SK-N-SH treated with all-trans-retinoic acid at 6 μM for 48 hours (cell line): ENCODE data around the gene RIPOR2.

Experiments used
- ATAC-seq: fragments of 200-7000 bp; cut with Tn5 transposase; 3 replicates; pipeline ENCODE4 v1.9.1; 2020; ENCODE audit warnings: mild to moderate bottlenecking, moderate library complexity
- ARNTL ChIP-seq: fragments of 450-650 bp; formaldehyde crosslinking; IDR thresholded peaks from 2 replicates; pipeline ENCODE4 v1.5.0; 2020; ENCODE audit warnings: low read depth, mild to moderate bottlenecking, moderate library complexity, borderline replicate concordance
- BACH2 ChIP-seq: fragments of 250-450 bp; sonication (Bioruptor Pico); IDR thresholded peaks from 2 replicates; pipeline ENCODE4 v1.9.0; 2021; ENCODE audit warnings: mild to moderate bottlenecking, borderline replicate concordance
- CSDC2 ChIP-seq: fragments of 250-450 bp; sonication (Bioruptor Pico); IDR thresholded peaks from 2 replicates; pipeline ENCODE4 v1.5.0; 2020; ENCODE audit warnings: mild to moderate bottlenecking, moderate library complexity
- GLIS3 ChIP-seq: fragments of 250-450 bp; sonication (Bioruptor Pico); IDR thresholded peaks from 2 replicates; pipeline ENCODE4 v1.5.0; 2020; ENCODE audit warnings: mild to moderate bottlenecking, moderate library complexity
- ISL1 ChIP-seq: fragments of 250-450 bp; sonication (Bioruptor Pico); IDR thresholded peaks from 2 replicates; pipeline ENCODE4 v2.1.2; 2022; ENCODE audit warnings: mild to moderate bottlenecking, moderate library complexity
- OSR1 ChIP-seq: fragments of 250-450 bp; sonication (Bioruptor Pico); IDR thresholded peaks from 2 replicates; pipeline ENCODE4 v1.8.0; 2022; ENCODE audit warnings: moderate library complexity, mild to moderate bottlenecking, inconsistent platforms
- PPARA ChIP-seq: fragments of 250-450 bp; sonication (Bioruptor Pico); IDR thresholded peaks from 2 replicates; pipeline ENCODE4 v1.5.0; 2020; ENCODE audit warnings: mild to moderate bottlenecking, borderline replicate concordance
- RARB ChIP-seq: fragments of 250-450 bp; sonication (Bioruptor Pico); IDR thresholded peaks from 2 replicates; pipeline ENCODE4 v1.8.0; 2021; ENCODE audit warnings: mild to moderate bottlenecking, moderate library complexity
- SNAI2 ChIP-seq: fragments of 250-450 bp; sonication (Bioruptor Pico); IDR thresholded peaks from 2 replicates; pipeline ENCODE4 v1.5.0; 2020; ENCODE audit warnings: mild to moderate bottlenecking, moderate library complexity
- TCF4 ChIP-seq: fragments of 250-450 bp; sonication (Bioruptor Pico); IDR thresholded peaks from 2 replicates; pipeline ENCODE4 v1.8.0; 2021; ENCODE audit warnings: mild to moderate bottlenecking, moderate library complexity, borderline replicate concordance
- TOX ChIP-seq: fragments of 250-450 bp; sonication (Bioruptor Pico); IDR thresholded peaks from 2 replicates; pipeline ENCODE4 v1.8.0; 2021; ENCODE audit warnings: mild to moderate bottlenecking, moderate library complexity, borderline replicate concordance
- ZFP3 ChIP-seq: fragments of 250-450 bp; sonication (Bioruptor Pico); IDR thresholded peaks from 2 replicates; pipeline ENCODE4 v1.5.0; 2020; ENCODE audit warnings: mild to moderate bottlenecking, moderate library complexity
- ZFP30 ChIP-seq: fragments of 450-650 bp; formaldehyde crosslinking; IDR thresholded peaks from 2 replicates; pipeline ENCODE4 v1.5.0; 2022; ENCODE audit warnings: mild to moderate bottlenecking, moderate library complexity
- ZNF565 ChIP-seq: fragments of 450-650 bp; formaldehyde crosslinking; conservative IDR thresholded peaks from 2 replicates; pipeline ENCODE4 v1.5.0; 2020; ENCODE audit warnings: low read depth, mild to moderate bottlenecking, moderate library complexity
- ZNF8 ChIP-seq: fragments of 450-650 bp; formaldehyde crosslinking; IDR thresholded peaks from 2 replicates; pipeline ENCODE4 v1.5.0; 2020; ENCODE audit warnings: mild to moderate bottlenecking, moderate library complexity
- TF ChIP-seq, protein P1 (sequence below): fragments of 250-450 bp; sonication (Bioruptor Pico); IDR thresholded peaks from 2 replicates; pipeline ENCODE4 v1.5.1; 2020; ENCODE audit warnings: low read depth, mild to moderate bottlenecking, moderate library complexity
- TF ChIP-seq, protein P2 (sequence below): fragments of 250-450 bp; sonication (Bioruptor Pico); IDR thresholded peaks from 2 replicates; pipeline ENCODE4 v1.8.0; 2021; ENCODE audit warnings: low read depth, mild to moderate bottlenecking, moderate library complexity, borderline replicate concordance
- TF ChIP-seq, protein P3 (sequence below): fragments of 250-450 bp; sonication (Bioruptor Pico); IDR thresholded peaks from 2 replicates; pipeline ENCODE4 v1.5.1; 2021; ENCODE audit warnings: mild to moderate bottlenecking, moderate library complexity
- TF ChIP-seq, protein P4 (sequence below): fragments of 250-450 bp; sonication (Bioruptor Pico); IDR thresholded peaks from 2 replicates; pipeline ENCODE4 v1.8.0; 2020; ENCODE audit warnings: mild to moderate bottlenecking, moderate library complexity, borderline replicate concordance

Gene RIPOR2

DNA sequence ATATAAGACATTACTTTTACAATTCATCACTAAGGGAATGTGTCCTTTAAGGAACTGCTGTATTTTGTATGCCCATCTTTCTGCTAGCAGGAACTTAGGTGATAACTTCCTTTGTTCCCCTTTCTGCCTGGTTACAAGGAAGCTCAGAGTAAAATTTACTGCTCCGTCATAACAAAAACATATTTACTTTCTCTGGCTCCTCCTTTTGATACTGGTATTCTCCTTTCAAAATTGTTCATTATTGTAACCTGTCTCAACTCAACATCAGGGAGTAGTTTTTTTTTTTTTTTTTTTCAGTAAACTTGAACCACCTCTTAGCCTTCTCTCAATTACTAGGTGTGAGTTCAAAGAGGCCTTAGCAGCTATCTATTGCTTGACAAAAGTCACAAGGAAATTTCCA, 37.1 kb downstream of the RIPOR2 start:
- no peak for ATAC-seq
- TF ChIP-seq RARB (CRISPR knock-in tag), result no peak
- no peak for TF ChIP-seq ZFP30
- no peak for TF ChIP-seq GLIS3 (CRISPR knock-in tag)
- TF ChIP-seq, protein P1, sequence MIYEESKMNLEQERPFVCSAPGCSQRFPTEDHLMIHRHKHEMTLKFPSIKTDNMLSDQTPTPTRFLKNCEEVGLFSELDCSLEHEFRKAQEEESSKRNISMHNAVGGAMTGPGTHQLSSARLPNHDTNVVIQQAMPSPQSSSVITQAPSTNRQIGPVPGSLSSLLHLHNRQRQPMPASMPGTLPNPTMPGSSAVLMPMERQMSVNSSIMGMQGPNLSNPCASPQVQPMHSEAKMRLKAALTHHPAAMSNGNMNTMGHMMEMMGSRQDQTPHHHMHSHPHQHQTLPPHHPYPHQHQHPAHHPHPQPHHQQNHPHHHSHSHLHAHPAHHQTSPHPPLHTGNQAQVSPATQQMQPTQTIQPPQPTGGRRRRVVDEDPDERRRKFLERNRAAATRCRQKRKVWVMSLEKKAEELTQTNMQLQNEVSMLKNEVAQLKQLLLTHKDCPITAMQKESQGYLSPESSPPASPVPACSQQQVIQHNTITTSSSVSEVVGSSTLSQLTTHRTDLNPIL (CRISPR knock-in tag), result no peak
- no peak for TF ChIP-seq ZFP3 (CRISPR knock-in tag)
- TF ChIP-seq TCF4 (CRISPR knock-in tag), result no peak

DNA sequence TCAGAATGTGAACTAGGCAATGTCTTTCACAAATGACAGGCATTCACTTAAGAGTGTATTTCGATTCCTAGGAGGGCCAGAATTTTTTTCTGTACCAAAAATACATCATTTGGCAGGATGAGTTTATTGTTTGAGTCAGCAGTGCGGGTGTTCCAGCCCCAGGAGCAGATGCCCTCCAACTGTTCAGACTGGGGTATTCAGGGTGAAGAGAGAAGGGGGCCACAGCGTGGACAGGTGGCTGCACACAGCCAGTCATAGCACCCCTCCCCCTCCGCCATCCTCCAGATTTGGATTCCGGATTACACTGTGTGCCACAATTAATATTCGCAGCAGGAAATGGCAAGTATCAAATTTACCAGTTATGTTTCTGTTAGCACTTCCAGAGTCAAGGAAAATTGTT, 38.6 kb downstream of the RIPOR2 start:
- TF ChIP-seq OSR1 (CRISPR knock-in tag), result no peak
- no peak for ATAC-seq

DNA sequence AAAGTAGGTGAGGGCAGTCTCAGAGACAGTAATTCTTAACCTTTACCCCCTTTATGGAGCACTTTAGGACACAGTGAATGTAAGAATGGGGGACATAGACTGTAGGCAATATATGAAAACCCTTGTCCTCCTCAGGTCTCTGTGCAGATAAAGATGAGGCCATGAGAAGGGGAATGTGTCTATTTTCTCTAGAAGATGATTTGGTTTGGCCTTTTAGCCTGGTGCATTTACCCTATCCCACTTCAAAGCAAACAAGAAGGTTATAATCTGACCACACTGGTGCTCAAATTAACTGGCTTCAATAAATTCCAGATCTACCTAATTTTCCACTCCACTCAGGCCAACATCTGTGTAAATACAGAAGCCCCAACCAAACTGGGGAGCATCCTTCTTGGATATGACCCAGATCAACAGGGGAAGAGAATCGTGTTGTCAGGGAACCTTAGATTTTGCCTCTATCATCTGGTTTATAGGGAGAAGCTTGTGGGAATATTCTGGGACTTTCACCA, 42.4 kb downstream of the RIPOR2 start:
- TF ChIP-seq ZNF565 (CRISPR knock-in tag), result no peak
- TF ChIP-seq SNAI2 (CRISPR knock-in tag), result no peak
- no peak for TF ChIP-seq ZFP30
- no peak for TF ChIP-seq RARB (CRISPR knock-in tag)
- TF ChIP-seq, protein P2, sequence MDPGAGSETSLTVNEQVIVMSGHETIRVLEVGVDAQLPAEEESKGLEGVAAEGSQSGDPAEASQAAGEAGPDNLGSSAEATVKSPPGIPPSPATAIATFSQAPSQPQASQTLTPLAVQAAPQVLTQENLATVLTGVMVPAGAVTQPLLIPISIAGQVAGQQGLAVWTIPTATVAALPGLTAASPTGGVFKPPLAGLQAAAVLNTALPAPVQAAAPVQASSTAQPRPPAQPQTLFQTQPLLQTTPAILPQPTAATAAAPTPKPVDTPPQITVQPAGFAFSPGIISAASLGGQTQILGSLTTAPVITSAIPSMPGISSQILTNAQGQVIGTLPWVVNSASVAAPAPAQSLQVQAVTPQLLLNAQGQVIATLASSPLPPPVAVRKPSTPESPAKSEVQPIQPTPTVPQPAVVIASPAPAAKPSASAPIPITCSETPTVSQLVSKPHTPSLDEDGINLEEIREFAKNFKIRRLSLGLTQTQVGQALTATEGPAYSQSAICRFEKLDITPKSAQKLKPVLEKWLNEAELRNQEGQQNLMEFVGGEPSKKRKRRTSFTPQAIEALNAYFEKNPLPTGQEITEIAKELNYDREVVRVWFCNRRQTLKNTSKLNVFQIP (CRISPR knock-in tag), result no peak
- TF ChIP-seq BACH2 (CRISPR knock-in tag), result no peak
- TF ChIP-seq PPARA (CRISPR knock-in tag), result no peak
- TF ChIP-seq TOX (CRISPR knock-in tag), result no peak
- no peak for TF ChIP-seq ARNTL
- TF ChIP-seq CSDC2 (CRISPR knock-in tag), result no peak
- TF ChIP-seq GLIS3 (CRISPR knock-in tag), result no peak
- TF ChIP-seq ZFP3 (CRISPR knock-in tag), result no peak
- TF ChIP-seq, all 23 proteins: peak for 0
- ATAC-seq, result no peak

DNA sequence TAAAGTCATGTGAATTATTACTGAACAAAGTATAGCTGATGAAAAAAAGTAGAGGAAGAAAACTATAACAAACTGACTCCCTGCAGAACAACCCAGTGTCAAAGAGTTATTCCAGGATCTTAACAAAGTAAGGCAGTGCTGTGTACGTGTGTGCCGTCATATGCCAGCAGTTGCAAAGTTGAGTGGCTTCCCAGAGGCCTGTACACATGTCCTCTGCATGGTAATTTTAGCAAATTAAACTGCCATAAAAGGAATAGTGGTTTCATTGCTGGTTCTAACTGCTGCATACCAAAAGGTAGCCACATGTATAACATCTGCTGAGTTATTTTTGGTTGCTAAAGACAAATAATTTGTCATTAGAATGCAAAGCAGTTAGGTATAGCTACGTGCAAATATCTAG, 44.8 kb downstream of the RIPOR2 start:
- ATAC-seq, result no peak
- TF ChIP-seq SNAI2 (CRISPR knock-in tag), result no peak

DNA sequence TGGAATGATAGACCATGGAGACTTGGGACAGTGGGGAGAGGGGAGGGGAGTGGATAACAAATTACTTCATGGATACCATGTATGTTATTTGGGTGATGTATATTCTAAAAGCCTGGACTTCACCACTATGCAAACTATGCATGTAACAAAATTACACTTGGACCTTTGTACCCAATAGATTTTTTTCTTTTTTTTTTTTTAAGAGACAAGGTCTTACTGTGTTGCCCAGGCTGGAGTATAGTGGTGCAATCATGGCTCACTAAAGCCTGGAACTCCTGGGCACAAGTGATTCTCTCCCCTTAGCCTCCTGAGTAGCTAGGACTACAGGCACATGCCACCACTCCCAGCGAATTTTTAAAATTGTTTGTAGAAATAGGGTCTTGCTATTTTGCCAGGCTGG, 45.3 kb downstream of the RIPOR2 start:
- no peak for ATAC-seq
- TF ChIP-seq TOX (CRISPR knock-in tag) (no peak), ZFP30 (no peak), ISL1 (CRISPR knock-in tag) (no peak), ZNF565 (CRISPR knock-in tag) (no peak), ZFP3 (CRISPR knock-in tag) (no peak), ZNF8 (no peak), OSR1 (CRISPR knock-in tag) (no peak), BACH2 (CRISPR knock-in tag) (no peak), CSDC2 (CRISPR knock-in tag) (no peak), PPARA (CRISPR knock-in tag) (no peak)
- TF ChIP-seq, protein P3, sequence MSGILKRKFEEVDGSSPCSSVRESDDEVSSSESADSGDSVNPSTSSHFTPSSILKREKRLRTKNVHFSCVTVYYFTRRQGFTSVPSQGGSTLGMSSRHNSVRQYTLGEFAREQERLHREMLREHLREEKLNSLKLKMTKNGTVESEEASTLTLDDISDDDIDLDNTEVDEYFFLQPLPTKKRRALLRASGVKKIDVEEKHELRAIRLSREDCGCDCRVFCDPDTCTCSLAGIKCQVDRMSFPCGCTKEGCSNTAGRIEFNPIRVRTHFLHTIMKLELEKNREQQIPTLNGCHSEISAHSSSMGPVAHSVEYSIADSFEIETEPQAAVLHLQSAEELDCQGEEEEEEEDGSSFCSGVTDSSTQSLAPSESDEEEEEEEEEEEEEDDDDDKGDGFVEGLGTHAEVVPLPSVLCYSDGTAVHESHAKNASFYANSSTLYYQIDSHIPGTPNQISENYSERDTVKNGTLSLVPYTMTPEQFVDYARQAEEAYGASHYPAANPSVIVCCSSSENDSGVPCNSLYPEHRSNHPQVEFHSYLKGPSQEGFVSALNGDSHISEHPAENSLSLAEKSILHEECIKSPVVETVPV (CRISPR knock-in tag), result no peak
- TF ChIP-seq, protein P4, sequence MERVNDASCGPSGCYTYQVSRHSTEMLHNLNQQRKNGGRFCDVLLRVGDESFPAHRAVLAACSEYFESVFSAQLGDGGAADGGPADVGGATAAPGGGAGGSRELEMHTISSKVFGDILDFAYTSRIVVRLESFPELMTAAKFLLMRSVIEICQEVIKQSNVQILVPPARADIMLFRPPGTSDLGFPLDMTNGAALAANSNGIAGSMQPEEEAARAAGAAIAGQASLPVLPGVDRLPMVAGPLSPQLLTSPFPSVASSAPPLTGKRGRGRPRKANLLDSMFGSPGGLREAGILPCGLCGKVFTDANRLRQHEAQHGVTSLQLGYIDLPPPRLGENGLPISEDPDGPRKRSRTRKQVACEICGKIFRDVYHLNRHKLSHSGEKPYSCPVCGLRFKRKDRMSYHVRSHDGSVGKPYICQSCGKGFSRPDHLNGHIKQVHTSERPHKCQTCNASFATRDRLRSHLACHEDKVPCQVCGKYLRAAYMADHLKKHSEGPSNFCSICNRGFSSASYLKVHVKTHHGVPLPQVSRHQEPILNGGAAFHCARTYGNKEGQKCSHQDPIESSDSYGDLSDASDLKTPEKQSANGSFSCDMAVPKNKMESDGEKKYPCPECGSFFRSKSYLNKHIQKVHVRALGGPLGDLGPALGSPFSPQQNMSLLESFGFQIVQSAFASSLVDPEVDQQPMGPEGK (CRISPR knock-in tag), result no peak
- TF ChIP-seq, all 23 proteins: peak for 0
